H4 (cell line): ENCODE results near the gene ZG16B. TPM values are rescaled to one million over a fixed set of nuclear protein-coding genes. Genes with fewer than 3 reads are reported as not detected.

Source experiments
- DNase-seq: peaks from one replicate; pipeline ENCODE4 v3.0.0-alpha.2; 2015; ENCODE audit warnings: low spot score
- total RNA-seq: library from RNA; depleted of rRNA; stranded (reverse); fragments of >200 nt; shearing (Covaris generic); gene quantifications from 2 replicates; pipeline ENCODE4 v1.2.3, GENCODE V29; 2014; rRNA removed

Gene ZG16B
- total RNA-seq, result 0.14 TPM in 1 of 2 replicates, not detected in the other

- DNase-seq, result no peak
Observed at GRCh38 chr16:2829501-2830354, at the start of gene ZG16B. Gene ZG16B (plus strand): TSS chr16:2830303. CDS start chr16:2830442, 139 bp downstream.

- no peak for DNase-seq
Observed at GRCh38 chr16:2782583-2783351, 47.3 kb upstream of the ZG16B start.

- DNase-seq, result no peak
Observed at GRCh38 chr16:2783581-2784357, 46.3 kb upstream of the ZG16B start.

- DNase-seq, result no peak
Observed at GRCh38 chr16:2784358-2785100, 45.6 kb upstream of the ZG16B start.

GRCh38 chr16:2785101-2785991 lies 44.8 kb upstream of the ZG16B start:
- DNase-seq, result no peak

GRCh38 chr16:2786061-2786825 lies 43.9 kb upstream of the ZG16B start:
- no peak for DNase-seq

GRCh38 chr16:2786826-2787151 lies 43.3 kb upstream of the ZG16B start:
- no peak for DNase-seq

- DNase-seq, result no peak
Observed at GRCh38 chr16:2787406-2787805, 42.7 kb upstream of the ZG16B start, which contains the start of gene PRSS33. Gene PRSS33 (minus strand): TSS chr16:2787560. CDS start chr16:2786547, 1,013 bp downstream.

GRCh38 chr16:2787961-2788360 lies 42.1 kb upstream of the ZG16B start:
- no peak for DNase-seq

GRCh38 chr16:2790631-2791030 lies 39.5 kb upstream of the ZG16B start:
- no peak for DNase-seq

- no peak for DNase-seq
Observed at GRCh38 chr16:2791174-2791573, 38.9 kb upstream of the ZG16B start.

GRCh38 chr16:2792940-2793339 lies 37.2 kb upstream of the ZG16B start:
- no peak for DNase-seq

- DNase-seq, result no peak
Observed at GRCh38 chr16:2795395-2796143, 34.5 kb upstream of the ZG16B start.

- no peak for DNase-seq
Observed at GRCh38 chr16:2798723-2799204, 31.3 kb upstream of the ZG16B start.

GRCh38 chr16:2799205-2799858 lies 30.8 kb upstream of the ZG16B start:
- no peak for DNase-seq

- no peak for DNase-seq
Observed at GRCh38 chr16:2799859-2800226, 30.3 kb upstream of the ZG16B start.

- no peak for DNase-seq
Observed at GRCh38 chr16:2803545-2804195, 26.4 kb upstream of the ZG16B start.

GRCh38 chr16:2804728-2805127 lies 25.4 kb upstream of the ZG16B start:
- DNase-seq, result no peak
